Liver (tissue), 3 donors: ENCODE results near the gene MBOAT1.

Experiments
- CTCF ChIP-seq: fragments of 150-350 bp; IDR thresholded peaks from 2 replicates; pipeline ENCODE4 v1.5.1; 2017; ENCODE audit warnings: improper control_type of control experiment, low read depth, low read length; ENCODE audit not compliant: missing input control
- FOXA1 ChIP-seq: IDR thresholded peaks from 2 replicates; pipeline ENCODE4 v1.6.1; 2016; ENCODE audit warnings: antibody characterized with exemption
- MAX ChIP-seq: IDR thresholded peaks from 2 replicates; pipeline ENCODE4 v1.6.1; 2016; ENCODE audit warnings: antibody characterized with exemption
- RAD21 ChIP-seq, 2 donors: IDR thresholded peaks; 2 replicates each; pipeline ENCODE4 v1.6.1; 2016; ENCODE audit warnings: antibody characterized with exemption in 2 of 2, mild to moderate bottlenecking in 2 of 2
- REST ChIP-seq: IDR thresholded peaks from 2 replicates; pipeline ENCODE4 v1.6.1; 2016; ENCODE audit warnings: antibody characterized with exemption, mild to moderate bottlenecking
- RXRA ChIP-seq, 2 donors: IDR thresholded peaks; 2 replicates each; pipeline ENCODE4 v1.6.1; 2017 to 2018; ENCODE audit warnings: antibody characterized with exemption in 2 of 2, mild to moderate bottlenecking in 1 of 2
- SP1 ChIP-seq: IDR thresholded peaks from 2 replicates; pipeline ENCODE4 v1.6.1; 2018; ENCODE audit warnings: antibody characterized with exemption, mild to moderate bottlenecking
- TAF1 ChIP-seq: conservative IDR thresholded peaks from 2 replicates; pipeline ENCODE4 v1.6.1; 2016; ENCODE audit warnings: antibody characterized with exemption, mild to moderate bottlenecking
- YY1 ChIP-seq: IDR thresholded peaks from 2 replicates; pipeline ENCODE4 v1.6.1; 2016; ENCODE audit warnings: antibody characterized with exemption, mild to moderate bottlenecking
- donor health status: healthy.
- donor health status: healthy.

GRCh38 chr6:20200761-20201630 is 11.3 kb downstream of the MBOAT1 start:
- TF ChIP-seq CTCF = no peak
- TF ChIP-seq RAD21 (IDR thresholded peaks at IDR 0.05) = no peak
- TF ChIP-seq MAX = no peak
- TF ChIP-seq TAF1 = no peak
- no peak for TF ChIP-seq YY1
- TF ChIP-seq SP1 = no peak
- TF ChIP-seq REST = no peak
- no peak for TF ChIP-seq RXRA (IDR thresholded peaks at IDR 0.05)
- no peak for TF ChIP-seq FOXA1
